22Rv1 (cell line): ENCODE results near the gene SH3RF3.

Source experiments
- ZFX ChIP-seq: fragments of 450-650 bp; IDR thresholded peaks from 2 replicates; pipeline ENCODE4 v1.6.1; 2017; ENCODE audit warnings: antibody characterized with exemption, borderline replicate concordance
- TF ChIP-seq, protein P1 (sequence below): fragments of 450-650 bp; IDR thresholded peaks from 2 replicates; pipeline ENCODE4 v1.5.1; 2017; ENCODE audit warnings: mild to moderate bottlenecking

DNA sequence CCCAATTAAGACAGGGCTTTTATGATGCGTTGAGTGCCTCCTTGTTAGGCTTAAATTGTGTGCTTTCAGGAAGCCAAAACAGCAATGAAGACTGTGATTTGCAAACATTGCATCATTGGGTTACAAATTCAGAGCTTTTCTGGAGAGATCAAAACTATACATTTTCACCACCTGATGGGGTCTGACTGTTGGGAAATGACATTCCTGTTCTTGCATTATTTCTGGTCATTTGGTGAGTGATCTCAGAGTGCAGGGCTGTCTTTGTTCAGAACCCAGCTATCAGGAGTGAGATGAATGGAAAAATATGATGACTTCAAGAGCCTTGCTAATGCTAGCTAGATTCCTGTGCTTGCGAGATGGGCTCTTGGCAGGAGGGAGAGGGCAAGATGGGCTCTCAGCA, 39.1 kb downstream of the SH3RF3 start:
- TF ChIP-seq, protein P1, sequence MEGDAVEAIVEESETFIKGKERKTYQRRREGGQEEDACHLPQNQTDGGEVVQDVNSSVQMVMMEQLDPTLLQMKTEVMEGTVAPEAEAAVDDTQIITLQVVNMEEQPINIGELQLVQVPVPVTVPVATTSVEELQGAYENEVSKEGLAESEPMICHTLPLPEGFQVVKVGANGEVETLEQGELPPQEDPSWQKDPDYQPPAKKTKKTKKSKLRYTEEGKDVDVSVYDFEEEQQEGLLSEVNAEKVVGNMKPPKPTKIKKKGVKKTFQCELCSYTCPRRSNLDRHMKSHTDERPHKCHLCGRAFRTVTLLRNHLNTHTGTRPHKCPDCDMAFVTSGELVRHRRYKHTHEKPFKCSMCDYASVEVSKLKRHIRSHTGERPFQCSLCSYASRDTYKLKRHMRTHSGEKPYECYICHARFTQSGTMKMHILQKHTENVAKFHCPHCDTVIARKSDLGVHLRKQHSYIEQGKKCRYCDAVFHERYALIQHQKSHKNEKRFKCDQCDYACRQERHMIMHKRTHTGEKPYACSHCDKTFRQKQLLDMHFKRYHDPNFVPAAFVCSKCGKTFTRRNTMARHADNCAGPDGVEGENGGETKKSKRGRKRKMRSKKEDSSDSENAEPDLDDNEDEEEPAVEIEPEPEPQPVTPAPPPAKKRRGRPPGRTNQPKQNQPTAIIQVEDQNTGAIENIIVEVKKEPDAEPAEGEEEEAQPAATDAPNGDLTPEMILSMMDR: no peak
- TF ChIP-seq ZFX: no peak
